ENCODE results near the gene NSG2.

NSG2 gene

GRCh38 chr5:174157048-174157447 is 111.5 kb downstream of the NSG2 start:
- 86% methylated on average over 3 of the region's 5 CpGs for WGBS (ENCODE audit: insufficient coverage)
- Histone ChIP-seq H3K27ac (ENCODE audit: insufficient read depth in 1 of 2, low read depth in 1 of 2, low read length in 2 of 2, poor library complexity in 1 of 2, severe bottlenecking in 2 of 2) (no peak overlapping the region), H3K27me3 (replicated peaks in 2 of 5; ENCODE audit: control insufficient read depth in 4 of 5, insufficient read depth in 5 of 5, low read length in 4 of 5) (no peaks in the 10 kb centered on the region), H3K4me1 (ENCODE audit: control extremely low read depth in 1 of 4, control insufficient read depth in 4 of 4, insufficient read depth in 4 of 4, low read length in 3 of 4) (no peaks in the 10 kb centered on the region), H3K36me3 (ENCODE audit: control insufficient read depth in 4 of 4, insufficient read depth in 4 of 4, low read length in 3 of 4) (no peaks in the 10 kb centered on the region), H3K9me3 (ENCODE audit: control extremely low read depth in 1 of 5, control insufficient read depth in 4 of 5, insufficient read depth in 2 of 5, low read depth in 1 of 5, low read length in 4 of 5) (peaks cover 0 to 15% (median 5%) of the 10 kb centered on the region in 5 experiments), H3K4me3 (ENCODE audit: control insufficient read depth in 1 of 7, extremely low read depth in 1 of 7, insufficient read depth in 4 of 7, low read depth in 2 of 7, low read length in 6 of 7) (no peak overlapping the region)
- DNase-seq, result no peak
- CTCF ChIA-PET, result no interaction called here
- POLR2A ChIA-PET, result no interaction called here
